ENCODE results near the gene GEMIN5. TPM values are rescaled to one million over a fixed set of nuclear protein-coding genes. Genes with fewer than 3 reads are reported as not detected.

The GEMIN5 gene
- total RNA-seq, 1 donor from 2014 or later: 12.8 TPM

GRCh38 chr5:154893381-154893780 lies 44.6 kb downstream of the GEMIN5 start:
- DNase-seq (ENCODE audit: extremely low spot score in 2 of 2): no peak
- intact Hi-C loops (cut with DNase I): no loop called here
- Histone ChIP-seq H3K27me3 (no peaks in the 10 kb centered on the region), H3K36me3 (peaks cover 0 to 72% of the 10 kb centered on the region in 2 donors), H3K4me1 (peaks cover 2% of the 10 kb centered on the region), H3K4me3 (no peak overlapping the region), H3K9me3 (no peaks in the 10 kb centered on the region), H3K27ac (no peak overlapping the region)
- TF ChIP-seq POLR2A (IDR thresholded peaks at IDR 0.05): no peak
- TF ChIP-seq CTCF (IDR thresholded peaks at IDR 0.05): no peak
- no peak for TF ChIP-seq POLR2AphosphoS5 (IDR thresholded peaks at IDR 0.05; ENCODE audit: insufficient read depth in 1 of 2, low read depth in 1 of 2)

DNA sequence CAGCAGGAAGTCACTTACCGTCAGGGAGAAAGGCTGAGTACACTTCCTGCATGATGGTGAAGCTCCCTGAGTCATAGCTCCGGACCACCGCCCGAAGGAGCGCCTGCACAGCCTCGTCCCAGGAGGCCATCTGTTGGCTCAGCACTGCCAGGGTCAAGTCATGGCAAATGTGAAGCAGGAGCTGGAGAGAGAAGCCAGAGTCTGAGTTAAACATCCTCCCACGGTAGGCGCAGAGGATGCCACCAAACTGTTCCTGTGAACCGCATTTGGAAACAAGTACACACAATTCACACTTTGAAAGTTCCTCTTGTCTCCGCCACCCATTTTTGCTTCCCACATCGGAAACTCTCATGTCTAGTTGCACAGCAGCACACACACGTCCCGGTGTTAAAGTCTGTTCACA lies 45.6 kb downstream of the GEMIN5 start:
- intact Hi-C loops (cut with DNase I): no loop called here
- TF ChIP-seq CTCF (IDR thresholded peaks at IDR 0.05) (no peak), POLR2AphosphoS5 (IDR thresholded peaks at IDR 0.05; ENCODE audit: insufficient read depth in 1 of 2, low read depth in 1 of 2) (no peak), POLR2A (IDR thresholded peaks at IDR 0.05) (no peak)
- Histone ChIP-seq H3K36me3 (peaks cover 0 to 77% of the 10 kb centered on the region in 2 donors), H3K27ac (no peak overlapping the region), H3K4me3 (no peak overlapping the region), H3K4me1 (no peaks in the 10 kb centered on the region), H3K27me3 (no peaks in the 10 kb centered on the region), H3K9me3 (no peaks in the 10 kb centered on the region)
- no peak for DNase-seq (ENCODE audit: extremely low spot score in 2 of 2)

DNA sequence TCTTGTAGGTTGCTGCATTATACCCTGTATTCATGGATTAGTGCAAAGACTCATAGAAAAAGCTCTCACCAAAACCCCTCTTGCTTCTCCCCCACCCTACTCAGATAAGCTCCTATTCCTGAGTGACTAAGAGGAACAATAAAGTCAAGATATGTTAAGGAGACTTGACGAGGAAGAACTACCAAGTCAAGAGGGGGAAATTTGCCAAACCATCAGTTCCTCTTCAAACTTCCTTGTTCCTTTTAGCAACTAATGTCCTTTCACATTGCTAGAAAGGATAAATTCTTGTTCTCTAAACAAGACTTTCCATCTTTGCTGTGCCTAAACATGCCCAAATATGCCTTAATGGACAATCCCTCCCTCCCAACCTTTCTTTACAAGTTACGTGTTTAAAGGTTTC lies 52.6 kb downstream of the GEMIN5 start:
- Histone ChIP-seq H3K9me3 (peaks cover 16% of the 10 kb centered on the region), H3K36me3 (peaks cover 0 to 62% of the 10 kb centered on the region in 2 donors), H3K27ac (no peak overlapping the region), H3K27me3 (no peaks in the 10 kb centered on the region), H3K4me3 (no peak overlapping the region), H3K4me1 (no peaks in the 10 kb centered on the region)
- intact Hi-C loops (cut with DNase I): no loop called here
- TF ChIP-seq CTCF (IDR thresholded peaks at IDR 0.05) (no peak), POLR2A (IDR thresholded peaks at IDR 0.05) (no peak), POLR2AphosphoS5 (IDR thresholded peaks at IDR 0.05; ENCODE audit: insufficient read depth in 1 of 2, low read depth in 1 of 2) (no peak)
- no peak for DNase-seq (ENCODE audit: extremely low spot score in 2 of 2)

- no peak for DNase-seq (ENCODE audit: extremely low spot score in 2 of 2)
- no peaks in the 10 kb centered on the region for H3K27me3 ChIP-seq
- intact Hi-C loops (cut with DNase I): no loop called here
- no peak overlapping the region for H3K27ac ChIP-seq
- H3K4me3 ChIP-seq: no peak overlapping the region
- no peaks in the 10 kb centered on the region for H3K4me1 ChIP-seq
- TF ChIP-seq POLR2A (IDR thresholded peaks at IDR 0.05) (no peak), POLR2AphosphoS5 (IDR thresholded peaks at IDR 0.05; ENCODE audit: insufficient read depth in 1 of 2, low read depth in 1 of 2) (no peak), CTCF (IDR thresholded peaks at IDR 0.05) (no peak)
- H3K9me3 ChIP-seq: peaks cover 19% of the 10 kb centered on the region
- H3K36me3 ChIP-seq: peaks cover 0 to 52% of the 10 kb centered on the region in 2 donors
Measured at GRCh38 chr5:154884424-154884823, 53.6 kb downstream of the GEMIN5 start.

GRCh38 chr5:154881986-154882385 lies 56.0 kb downstream of the GEMIN5 start:
- TF ChIP-seq POLR2A (IDR thresholded peaks at IDR 0.05) (no peak), POLR2AphosphoS5 (IDR thresholded peaks at IDR 0.05; ENCODE audit: insufficient read depth in 1 of 2, low read depth in 1 of 2) (no peak), CTCF (IDR thresholded peaks at IDR 0.05) (no peak)
- no peaks in the 10 kb centered on the region for H3K27me3 ChIP-seq
- intact Hi-C loops (cut with DNase I): no loop called here
- H3K36me3 ChIP-seq: peaks cover 0 to 30% of the 10 kb centered on the region in 2 donors
- DNase-seq (ENCODE audit: extremely low spot score in 2 of 2): no peak
- no peak overlapping the region for H3K4me3 ChIP-seq
- no peak overlapping the region for H3K27ac ChIP-seq
- peaks cover 32% of the 10 kb centered on the region for H3K9me3 ChIP-seq
- H3K4me1 ChIP-seq: no peaks in the 10 kb centered on the region

Measured in vagina (tissue), 2 donors.